Stimulated activated CD4-positive, alpha-beta T cell treated with anti-CD3 and anti-CD28 coated beads, Interleukin-12 subunit alpha, Interleukin-12 subunit beta, amount 100 ng/mL, for 24 hours (primary cell): ENCODE results near the gene MPO.

Experiments
- DNase-seq, 2 experiments: peaks; one replicate each; pipeline ENCODE4 v3.0.0-alpha.2; 2020; ENCODE audit warnings: low read depth in 2 of 2

Gene MPO

GRCh38 chr17:58306131-58306951 is 25.6 kb upstream of the MPO start:
- no peak for DNase-seq

- no peak for DNase-seq
Measured at GRCh38 chr17:58305626-58306025, 24.9 kb upstream of the MPO start.

GRCh38 chr17:58304750-58305486 is 24.2 kb upstream of the MPO start:
- no peak for DNase-seq

GRCh38 chr17:58303971-58304749 is 23.4 kb upstream of the MPO start:
- peak; percentile 33 to 43 for DNase-seq

GRCh38 chr17:58302919-58303585 is 22.3 kb upstream of the MPO start:
- DNase-seq: no peak

- DNase-seq: no peak
Measured at GRCh38 chr17:58302171-58302918, 21.6 kb upstream of the MPO start.

GRCh38 chr17:58301504-58302150 is 20.9 kb upstream of the MPO start:
- DNase-seq: no peak

GRCh38 chr17:58300336-58300735 is 19.6 kb upstream of the MPO start:
- DNase-seq: no peak

- no peak for DNase-seq
Measured at GRCh38 chr17:58294034-58294433, 13.3 kb upstream of the MPO start.

GRCh38 chr17:58291246-58291645 is 10.5 kb upstream of the MPO start:
- DNase-seq: no peak

- DNase-seq: no peak
Measured at GRCh38 chr17:58289869-58290268, 9.1 kb upstream of the MPO start.

- DNase-seq: no peak
Measured at GRCh38 chr17:58285422-58285810, 4.7 kb upstream of the MPO start.

GRCh38 chr17:58284613-58285421 is 4.1 kb upstream of the MPO start:
- DNase-seq: no peak

- DNase-seq: no peak
Measured at GRCh38 chr17:58283674-58284612, 3.2 kb upstream of the MPO start.

GRCh38 chr17:58282442-58282841 is 1.7 kb upstream of the MPO start:
- DNase-seq: no peak

- no peak for DNase-seq
Measured at GRCh38 chr17:58281511-58282011, 826 bp upstream of the MPO start.

GRCh38 chr17:58279736-58280479 is 827 bp downstream of the MPO start:
- no peak for DNase-seq
